GM19372 (cell line): ENCODE measurements around the gene MRPL2.

Experiments used
- ATAC-seq: cut with Tn5 transposase; IDR thresholded peaks from one replicate; pipeline ENCODE4 v1.9.1; 2021; ENCODE audit warnings: mild to moderate bottlenecking, low read depth, moderate library complexity; ENCODE audit not compliant: unreplicated experiment

The MRPL2 gene

DNA sequence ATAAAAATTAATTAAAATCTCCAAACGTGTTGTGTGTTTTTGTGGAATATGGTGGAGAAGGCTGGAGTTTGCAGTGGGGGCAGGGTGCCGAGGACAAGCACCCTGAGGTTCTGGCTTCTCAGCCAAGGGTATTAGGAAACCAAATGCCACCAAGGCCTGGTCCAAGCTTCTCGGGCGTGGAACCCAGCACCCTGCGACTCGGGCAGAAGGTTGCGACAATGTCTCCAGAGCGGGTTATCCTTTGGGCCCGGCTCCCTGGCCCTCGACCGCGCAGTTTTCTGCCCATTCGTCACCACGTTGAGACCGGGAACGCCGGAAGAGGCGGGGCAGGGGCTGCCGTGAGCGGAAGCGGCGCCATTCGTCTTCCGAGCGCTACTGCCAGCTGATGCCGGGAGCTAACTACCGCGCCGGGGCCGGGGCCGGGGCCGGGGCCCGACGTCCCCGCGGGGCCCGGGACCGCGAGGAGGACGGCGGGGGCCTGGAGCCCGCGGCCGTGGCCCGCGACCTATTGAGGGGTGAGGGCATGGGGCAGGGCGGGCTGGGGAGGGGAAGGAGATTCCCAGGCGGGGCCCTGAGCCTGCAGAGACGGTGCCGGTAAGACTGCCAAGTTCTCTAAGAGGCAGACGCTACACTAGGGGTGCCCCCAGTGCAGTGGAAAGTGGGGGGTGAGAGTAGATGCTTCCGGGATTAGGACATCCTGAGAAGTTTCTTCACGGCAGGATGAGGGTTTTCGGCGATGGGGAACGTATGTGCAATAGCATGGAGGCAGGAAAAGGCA lies 37.8 kb downstream of the MRPL2 start, which contains the start of gene RRP36:
Gene RRP36, plus strand, starts transcription at position 354 of the 778 bp plus-strand sequence. Its CDS starts 32 bp downstream, at position 386.
- peak; percentile 70 for ATAC-seq

DNA sequence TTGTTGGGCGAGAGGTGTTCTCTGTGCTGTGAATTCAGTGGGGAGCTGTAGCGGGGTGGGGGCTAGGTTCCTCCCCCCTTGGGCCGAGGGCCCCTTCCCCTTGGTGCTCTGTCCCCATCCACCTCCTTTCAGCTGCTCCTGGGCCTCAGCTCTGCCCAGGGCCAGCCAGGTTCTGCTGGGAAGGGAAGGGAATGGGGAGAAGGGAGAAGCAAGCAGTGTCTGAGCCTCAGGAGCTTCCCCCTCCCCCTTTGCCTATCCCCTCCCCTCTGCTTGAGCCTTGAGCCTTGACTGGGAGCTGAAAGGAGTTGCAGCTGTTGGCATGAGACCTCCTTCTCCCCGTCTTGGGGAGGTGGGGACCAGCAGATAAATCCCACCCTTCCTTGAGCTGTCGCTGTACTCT lies 38.4 kb downstream of the MRPL2 start:
- no peak for ATAC-seq

DNA sequence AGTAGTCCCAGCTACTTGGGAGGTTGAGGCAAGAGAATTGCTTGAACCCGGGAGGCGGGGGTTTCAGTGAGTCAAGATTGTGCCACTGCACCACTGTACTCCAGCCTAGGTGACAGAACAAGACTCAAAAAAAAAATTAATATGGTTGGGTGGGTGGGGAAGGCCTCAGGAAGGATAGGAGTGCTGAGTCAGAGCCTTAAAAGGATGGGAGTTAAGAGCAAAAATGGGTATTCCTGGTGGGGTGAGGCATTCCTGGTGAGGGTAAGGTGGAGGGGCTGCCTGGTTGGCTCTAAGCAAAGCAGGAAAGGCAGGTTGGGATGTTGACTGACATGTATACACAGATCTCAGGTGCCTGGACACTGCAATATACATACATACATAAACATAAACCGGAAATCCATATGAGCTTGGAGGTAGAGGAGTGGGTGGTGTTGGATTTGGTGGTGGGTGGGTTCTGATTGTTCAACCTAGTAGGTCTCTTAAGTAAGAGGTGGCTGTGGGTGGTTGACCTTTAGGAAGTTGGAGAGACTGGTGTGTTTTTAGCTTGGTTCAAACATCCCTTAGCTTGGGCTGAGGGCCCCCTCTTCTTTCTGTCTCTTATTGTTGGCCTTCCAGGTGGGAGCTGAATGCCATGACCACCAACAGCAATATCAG lies 39.1 kb downstream of the MRPL2 start:
- no peak for ATAC-seq

DNA sequence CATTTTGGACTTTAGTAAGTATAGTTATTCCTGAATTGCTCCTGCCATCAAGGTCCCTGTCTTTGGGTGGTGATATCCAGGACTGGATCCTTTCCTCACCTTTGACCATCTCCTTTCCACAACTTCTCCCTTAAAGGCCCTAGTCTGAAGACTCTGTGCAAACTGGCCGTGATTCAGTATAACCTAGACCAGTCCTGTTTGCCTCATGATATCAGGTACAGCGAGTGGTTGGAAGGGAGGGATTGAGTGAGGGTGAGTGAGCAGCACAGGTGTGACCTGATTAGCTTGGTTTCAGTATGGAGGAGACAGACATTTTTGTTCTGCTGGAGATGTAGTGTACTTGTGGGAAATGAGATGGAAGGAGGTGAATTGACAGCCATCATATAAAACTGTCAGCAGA lies 40.1 kb downstream of the MRPL2 start:
- no peak for ATAC-seq

DNA sequence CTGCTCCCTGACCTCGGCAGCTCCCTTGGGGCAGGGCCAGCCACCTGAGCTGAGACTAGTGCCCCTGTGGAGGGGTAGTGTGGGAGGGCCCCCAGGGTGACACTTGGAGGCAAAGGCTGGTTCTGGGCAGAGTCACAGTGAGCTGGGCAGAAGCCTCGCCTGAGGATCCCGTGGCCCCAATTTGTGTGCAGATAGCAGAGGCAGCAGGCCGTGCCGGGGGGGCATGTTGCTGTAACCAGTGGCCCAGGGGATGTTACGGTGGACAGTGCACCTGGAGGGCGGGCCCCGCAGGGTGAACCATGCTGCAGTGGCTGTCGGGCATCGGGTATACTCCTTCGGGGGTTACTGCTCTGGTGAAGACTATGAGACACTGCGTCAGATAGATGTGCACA lies 42.3 kb downstream of the MRPL2 start:
- ATAC-seq: no peak

DNA sequence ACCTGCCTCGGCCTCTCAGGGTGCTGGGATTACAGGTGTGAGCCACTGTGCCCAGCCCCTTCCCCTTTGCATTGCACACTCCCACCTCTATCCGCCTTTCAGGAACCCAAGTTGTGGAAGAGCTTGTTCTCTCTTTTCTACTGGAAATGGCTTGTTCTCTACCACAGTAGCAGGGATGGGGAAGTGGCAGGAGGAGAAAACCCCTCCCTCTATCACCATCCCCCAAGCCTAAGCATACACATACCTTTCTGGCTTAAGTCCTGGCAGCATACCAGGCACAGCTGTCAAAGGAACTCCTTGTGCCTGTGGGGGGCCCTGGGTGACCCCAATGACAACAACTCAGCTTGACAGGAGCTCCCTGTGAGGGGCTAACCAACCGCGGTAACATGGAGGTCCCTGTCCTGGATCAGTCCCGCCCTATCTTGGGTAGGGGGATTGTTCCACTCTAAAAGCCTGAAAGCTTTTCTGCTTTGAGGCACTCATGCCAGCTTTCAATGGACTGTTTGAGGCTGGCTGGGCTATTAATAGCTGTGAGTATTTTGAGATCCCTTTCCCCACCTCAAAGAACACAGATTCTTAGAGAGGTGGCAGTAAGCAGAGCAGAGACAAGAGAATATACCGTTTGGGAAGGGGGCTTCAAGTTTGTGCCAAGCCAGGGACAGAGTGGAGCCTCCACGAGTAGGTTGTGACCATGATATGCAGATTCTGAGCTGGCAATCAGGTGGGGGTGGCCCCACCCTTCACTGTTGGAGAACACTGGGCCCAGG lies 42.9 kb downstream of the MRPL2 start:
- ATAC-seq: no peak

DNA sequence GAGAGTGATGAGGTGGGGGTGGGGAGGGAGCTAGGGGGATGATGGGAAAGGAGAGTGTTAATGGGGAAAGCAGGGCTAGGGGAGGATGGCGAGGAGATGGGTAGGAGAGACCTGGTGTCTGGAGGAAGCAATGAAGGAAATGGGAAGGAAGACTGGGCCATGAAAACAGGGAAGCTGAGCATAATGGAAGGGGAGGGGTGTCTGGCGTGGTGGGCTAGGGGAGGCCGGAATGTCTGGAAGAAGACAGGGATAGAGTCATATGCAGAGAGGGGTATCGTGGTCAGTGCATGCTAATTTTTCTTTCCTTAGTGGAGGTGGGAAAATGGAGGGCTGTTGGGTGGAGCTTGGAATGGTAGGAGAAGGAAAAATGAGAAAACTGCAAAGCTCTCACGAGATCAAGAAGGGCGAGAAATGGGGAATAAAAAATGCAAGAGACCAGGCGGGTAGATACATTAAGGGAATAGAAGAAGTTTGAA lies 44.8 kb downstream of the MRPL2 start:
- ATAC-seq: no peak

DNA sequence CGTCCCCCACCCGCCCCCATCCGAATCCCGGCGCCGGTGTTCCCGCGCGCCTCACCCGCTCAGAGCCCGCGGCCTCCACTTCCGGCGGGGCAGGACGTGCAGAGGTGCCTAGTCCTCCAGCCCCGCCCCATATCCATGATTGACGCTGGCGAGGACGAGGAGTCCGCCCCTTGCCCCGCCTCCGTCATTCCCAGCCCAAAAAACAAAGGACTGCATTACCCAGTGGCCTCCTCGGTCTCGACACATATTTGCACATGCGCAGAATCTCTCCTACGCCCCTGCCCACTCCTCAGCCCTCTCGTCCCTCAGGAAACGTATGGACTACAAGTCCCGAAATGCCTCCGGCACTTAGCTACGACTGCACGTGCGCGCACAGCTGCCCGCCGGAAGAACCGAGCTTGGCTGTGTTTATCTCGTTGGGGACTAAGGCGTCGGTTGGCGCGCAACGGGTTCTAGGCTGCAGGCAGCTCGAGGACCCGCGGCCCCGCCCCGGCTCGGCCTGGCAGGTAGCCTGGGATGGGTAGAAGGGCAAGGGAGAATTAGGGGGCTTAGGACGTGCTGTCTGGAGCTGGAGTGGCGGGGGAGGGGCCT lies 45.3 kb downstream of the MRPL2 start, which contains the start of the genes KLHDC3 and MEA1:
Gene KLHDC3, plus strand, starts transcription at position 407 of the 591 bp plus-strand sequence. CDS start 2,944 bp downstream, outside the sequence.
Gene MEA1, minus strand, starts transcription at position 104 of the 591 bp plus-strand sequence. CDS start 133 bp downstream, outside the sequence.
- ATAC-seq: peak; percentile 94

DNA sequence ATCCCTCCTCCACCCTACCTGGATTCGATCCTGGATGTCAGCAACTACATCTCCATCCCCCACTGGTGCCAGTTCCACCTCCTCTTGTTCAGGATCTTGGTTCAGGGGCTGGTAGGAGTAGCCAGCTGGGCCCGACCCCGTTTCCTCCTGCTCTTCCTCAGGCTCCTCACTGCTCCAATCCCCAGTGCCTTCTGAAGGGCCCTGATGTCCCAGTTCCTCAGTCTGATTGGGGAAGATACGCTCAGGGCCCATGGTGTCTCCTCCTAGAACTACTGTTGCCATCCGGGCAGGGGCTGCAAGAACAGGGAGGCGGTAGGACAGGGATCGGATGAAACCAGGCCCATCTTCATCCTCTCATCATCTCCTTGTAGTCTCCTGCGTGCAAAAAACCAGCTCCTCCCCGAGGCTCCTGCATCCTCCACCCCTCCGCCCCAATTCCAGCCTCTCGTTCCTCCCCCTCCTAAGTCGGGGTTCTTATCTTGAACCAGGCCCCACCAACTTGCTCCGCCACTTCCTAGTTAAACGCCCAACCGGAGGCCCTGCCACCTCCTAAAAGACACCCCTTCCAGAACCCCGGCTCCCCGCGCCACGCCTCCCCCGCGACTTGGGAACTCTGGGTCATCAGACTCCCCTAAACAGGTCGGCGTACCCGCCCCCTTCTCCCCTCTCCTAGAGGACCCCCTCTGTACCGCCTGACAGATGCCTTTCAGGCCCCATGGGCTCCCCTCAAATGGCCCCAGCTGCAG lies 46.0 kb downstream of the MRPL2 start:
- ATAC-seq: no peak

DNA sequence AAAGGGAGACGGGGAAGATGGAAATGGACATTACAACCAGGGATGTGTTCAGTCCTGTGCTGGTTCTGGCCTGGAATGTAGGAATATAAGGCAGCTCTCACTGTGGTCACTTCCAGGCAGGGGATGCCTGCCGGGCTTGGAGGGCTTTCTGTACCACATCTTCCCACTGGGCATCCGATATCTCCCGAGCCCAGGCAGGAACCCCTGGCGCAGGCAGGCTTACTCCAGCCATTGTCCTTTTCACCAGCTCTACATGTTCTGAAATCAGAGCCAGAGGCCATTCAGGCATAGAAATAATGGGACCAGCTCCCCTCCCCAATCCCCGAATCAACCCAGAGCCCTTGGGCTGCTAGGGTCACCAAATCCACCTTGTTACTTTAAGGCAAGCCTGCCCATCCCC lies 46.9 kb downstream of the MRPL2 start:
- no peak for ATAC-seq

DNA sequence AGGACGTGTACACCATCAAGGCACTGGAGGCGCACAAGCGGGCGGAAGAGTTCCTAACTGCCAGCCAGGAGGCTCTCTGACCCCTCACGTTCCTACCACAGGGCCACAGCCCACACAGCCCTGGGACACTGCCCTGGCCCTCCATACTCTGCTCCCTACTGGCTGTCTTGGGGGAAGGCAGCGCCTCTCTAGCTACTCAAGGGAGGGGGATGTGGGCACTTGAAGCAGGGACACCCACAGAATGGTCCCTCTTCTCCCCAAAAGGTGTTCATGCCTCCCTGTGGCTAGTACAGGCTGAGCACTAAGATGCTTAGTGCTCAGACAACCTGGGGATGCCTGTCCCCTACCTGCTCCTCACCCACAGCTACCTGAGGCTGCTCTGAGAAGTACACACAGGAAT lies 48.0 kb downstream of the MRPL2 start:
- ATAC-seq: no peak

DNA sequence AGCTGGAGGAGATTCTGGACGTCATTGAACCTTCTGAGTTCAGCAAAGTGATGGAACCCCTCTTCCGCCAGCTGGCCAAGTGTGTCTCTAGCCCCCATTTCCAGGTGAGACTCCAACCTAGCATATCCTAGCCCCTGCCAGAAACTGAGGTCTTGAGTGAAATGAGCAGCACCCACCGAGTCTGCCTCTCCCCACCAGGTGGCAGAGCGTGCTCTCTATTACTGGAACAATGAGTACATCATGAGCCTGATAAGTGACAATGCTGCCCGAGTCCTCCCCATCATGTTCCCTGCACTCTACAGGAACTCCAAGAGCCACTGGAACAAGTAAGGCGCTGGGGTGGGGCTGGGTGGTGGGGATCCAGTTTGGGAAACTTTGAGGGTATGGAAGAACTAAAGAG lies 50.1 kb downstream of the MRPL2 start:
- ATAC-seq: no peak

DNA sequence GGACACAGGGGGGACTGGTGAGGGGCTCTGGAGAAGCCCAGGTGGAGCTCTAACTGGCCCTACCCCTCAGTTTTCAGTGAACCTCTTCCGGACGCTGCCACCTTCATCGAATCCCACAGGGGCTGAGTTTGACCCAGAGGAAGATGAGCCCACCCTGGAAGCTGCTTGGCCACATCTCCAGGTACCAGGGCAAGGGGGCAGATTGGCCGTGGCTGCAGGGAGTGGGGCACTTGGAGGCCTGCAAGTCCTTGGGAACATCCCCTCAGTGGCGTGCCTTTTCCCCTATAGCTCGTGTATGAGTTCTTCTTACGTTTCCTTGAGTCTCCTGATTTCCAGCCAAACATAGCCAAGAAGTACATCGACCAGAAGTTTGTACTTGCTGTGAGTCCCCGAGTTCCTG lies 52.1 kb downstream of the MRPL2 start:
- ATAC-seq: no peak

DNA sequence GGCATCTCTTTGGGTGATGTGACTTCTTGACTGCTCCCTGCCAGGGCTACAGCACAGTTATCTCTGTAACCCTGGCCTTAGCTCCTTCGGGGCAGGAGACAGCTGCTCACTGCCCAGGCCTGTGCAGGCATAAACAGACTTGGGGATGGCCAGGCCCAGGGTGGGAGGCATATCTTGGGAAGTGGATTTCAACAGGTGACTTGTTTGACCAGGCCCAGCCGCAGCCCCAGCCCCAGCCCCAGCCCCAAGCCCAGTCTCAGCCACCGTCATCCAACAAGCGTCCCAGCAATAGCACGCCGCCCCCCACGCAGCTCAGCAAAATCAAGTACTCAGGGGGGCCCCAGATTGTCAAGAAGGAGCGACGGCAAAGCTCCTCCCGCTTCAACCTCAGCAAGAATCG lies 53.0 kb downstream of the MRPL2 start:
- no peak for ATAC-seq

DNA sequence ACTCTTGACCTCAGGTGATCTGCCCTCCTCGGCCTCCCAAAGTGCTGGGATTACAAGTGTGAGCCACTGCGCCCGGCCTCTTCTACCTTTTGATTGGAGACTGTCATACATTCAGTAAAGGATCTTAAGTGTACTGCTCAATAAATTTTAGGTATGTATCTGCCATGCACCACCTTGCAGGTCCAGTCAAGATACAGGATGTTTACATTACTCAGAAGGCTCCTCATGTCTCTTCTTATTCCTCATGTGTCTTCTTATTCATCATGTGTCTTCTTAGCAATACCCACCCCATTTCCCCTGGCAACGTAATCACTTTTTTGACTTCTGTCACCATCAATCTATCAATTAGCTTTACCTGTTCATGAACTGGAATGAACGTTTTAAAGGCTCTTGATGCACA lies 53.4 kb downstream of the MRPL2 start:
- ATAC-seq: no peak
